IPS-20b (cell line): ENCODE results near the gene GRK2.
"Not testable (repeated sequence)": the region's sequence is repeated elsewhere in the genome, so short reads cannot be mapped to it uniquely, and the experiment has no call there.

Experiments
- H3K27ac ChIP-seq: one replicate; pipeline ENCODE4 v1.5.1; 2013; ENCODE audit warnings: low read length
- H3K27me3 ChIP-seq: 2 replicates; pipeline ENCODE4 v1.6.1; 2013; ENCODE audit warnings: mild to moderate bottlenecking, low read length, inconsistent platforms; ENCODE audit not compliant: insufficient read depth
- H3K36me3 ChIP-seq: 2 replicates; pipeline ENCODE4 v1.6.1; 2013; ENCODE audit warnings: low read depth, mild to moderate bottlenecking, inconsistent platforms, low read length, moderate library complexity; ENCODE audit not compliant: insufficient read depth
- H3K4me1 ChIP-seq: 2 replicates; pipeline ENCODE4 v1.6.1; 2013; ENCODE audit warnings: mild to moderate bottlenecking, control low read depth, inconsistent platforms, low read length, moderate library complexity; ENCODE audit not compliant: insufficient read depth
- H3K4me3 ChIP-seq: 2 replicates; pipeline ENCODE4 v1.5.1; 2013; ENCODE audit warnings: mild to moderate bottlenecking, low read length, inconsistent platforms
- H3K9ac ChIP-seq: 2 replicates; pipeline ENCODE4 v1.6.1; 2013; ENCODE audit warnings: low read depth, mild to moderate bottlenecking, inconsistent platforms, low read length, moderate library complexity
- H3K9me3 ChIP-seq: 2 replicates; pipeline ENCODE4 v1.6.1; 2013; ENCODE audit warnings: mild to moderate bottlenecking, low read depth, low read length, inconsistent platforms; ENCODE audit not compliant: insufficient read depth

The GRK2 gene

DNA sequence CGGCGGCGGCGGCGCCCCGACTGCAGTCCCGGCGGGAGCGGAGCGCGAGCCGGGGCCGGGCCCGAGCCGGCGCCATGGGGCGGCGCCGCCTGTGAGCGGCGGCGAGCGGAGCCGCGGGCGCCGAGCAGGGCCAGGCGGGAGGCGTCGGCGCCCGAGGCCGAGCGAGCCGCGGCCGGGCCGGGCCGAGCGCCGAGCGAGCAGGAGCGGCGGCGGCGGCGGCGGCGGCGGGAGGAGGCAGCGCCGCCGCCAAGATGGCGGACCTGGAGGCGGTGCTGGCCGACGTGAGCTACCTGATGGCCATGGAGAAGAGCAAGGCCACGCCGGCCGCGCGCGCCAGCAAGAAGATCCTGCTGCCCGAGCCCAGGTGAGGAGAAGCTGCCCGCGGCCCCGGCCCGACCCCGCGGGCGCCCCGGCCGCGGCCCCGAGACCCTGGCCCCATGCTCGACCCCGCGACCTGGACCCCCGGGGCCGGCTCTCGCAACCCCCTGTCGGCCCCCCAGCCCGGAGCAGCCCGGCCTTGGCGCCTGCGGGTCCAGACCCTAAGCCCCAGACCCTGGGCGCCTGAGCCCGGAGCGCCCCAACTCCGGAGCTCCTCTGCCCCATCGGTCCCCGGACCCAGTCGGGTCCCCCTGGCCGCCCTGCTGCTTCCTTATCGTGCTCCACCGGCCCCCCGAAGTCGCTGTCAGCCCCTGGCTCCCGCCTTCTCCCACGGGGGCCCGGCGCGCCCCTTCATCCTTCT, at the start of gene GRK2:
TSS of gene GRK2 (plus strand) at position 25 of the 739 bp plus-strand sequence. CDS start at position 252, 227 bp downstream.
- H3K27me3 ChIP-seq, result peaks cover 26% of the 10 kb centered on the region
- H3K36me3 ChIP-seq, result peaks cover 19% of the 10 kb centered on the region; the same call in 1 of the 2 replicates
- peaks cover 22% of the 10 kb centered on the region for H3K4me1 ChIP-seq
- no peaks in the 10 kb centered on the region for H3K9me3 ChIP-seq
- peak within 1 kb of the TSS; percentile 74 for H3K4me3 ChIP-seq
- H3K9ac ChIP-seq, result peak within 1 kb of the TSS; percentile 76; the same call in 1 of the 2 replicates
- H3K27ac ChIP-seq, result no peak within 1 kb of the TSS

DNA sequence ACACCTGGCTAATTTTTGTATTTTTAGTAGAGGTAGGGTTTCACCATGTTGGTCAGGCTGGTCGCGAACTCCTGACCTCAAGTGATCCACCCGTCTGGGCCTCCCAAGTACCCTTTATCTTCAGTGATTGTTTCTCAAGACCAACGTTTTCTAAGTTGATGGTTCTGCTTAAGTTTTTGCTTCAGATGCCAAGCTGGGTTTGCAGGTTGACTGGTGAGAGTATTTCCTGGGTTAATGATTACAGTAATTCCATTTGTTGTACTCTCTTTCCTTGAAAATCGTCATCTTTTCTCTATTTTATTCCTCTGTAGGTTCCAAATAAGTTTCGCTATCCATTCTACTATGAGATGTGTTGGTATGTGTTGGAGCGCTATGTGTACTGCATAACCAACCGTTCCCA, 38.5 kb upstream of the GRK2 start:
- no peaks in the 10 kb centered on the region for H3K4me1 ChIP-seq
- H3K27me3 ChIP-seq, result no peaks in the 10 kb centered on the region
- H3K36me3 ChIP-seq, result peaks cover 72% of the 10 kb centered on the region

DNA sequence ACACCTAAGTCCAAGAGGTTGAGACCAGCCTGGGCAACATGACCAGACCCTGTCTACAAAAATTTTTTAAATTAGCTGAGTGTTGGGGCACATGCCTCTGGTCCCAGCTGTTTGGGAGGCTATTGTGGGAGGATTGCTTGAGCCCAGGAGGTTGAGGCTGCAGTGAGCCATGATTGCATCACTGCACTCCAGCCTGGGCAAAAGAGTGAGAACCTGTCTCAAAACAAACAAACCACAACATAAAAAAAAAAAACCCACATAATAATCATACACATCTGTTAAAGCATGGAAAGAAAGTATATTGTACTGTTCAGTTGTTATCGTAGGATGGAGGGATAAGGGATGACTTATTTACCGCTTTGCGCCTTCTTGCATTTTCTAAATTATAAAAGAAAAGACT, 35.9 kb upstream of the GRK2 start:
- Histone ChIP-seq H3K9ac (no peak overlapping the region), H3K27me3 (no peaks in the 10 kb centered on the region), H3K27ac (no peak overlapping the region), H3K36me3 (peaks cover 61% of the 10 kb centered on the region), H3K9me3 (no peaks in the 10 kb centered on the region), H3K4me1 (no peaks in the 10 kb centered on the region), H3K4me3 (no peak overlapping the region)

More for the DNA sequence above, 38.5 kb upstream of the GRK2 start:
- no peak overlapping the region for H3K4me3 ChIP-seq
- no peaks in the 10 kb centered on the region for H3K9me3 ChIP-seq
- H3K27ac ChIP-seq, result no peak overlapping the region
- no peak overlapping the region for H3K9ac ChIP-seq

DNA sequence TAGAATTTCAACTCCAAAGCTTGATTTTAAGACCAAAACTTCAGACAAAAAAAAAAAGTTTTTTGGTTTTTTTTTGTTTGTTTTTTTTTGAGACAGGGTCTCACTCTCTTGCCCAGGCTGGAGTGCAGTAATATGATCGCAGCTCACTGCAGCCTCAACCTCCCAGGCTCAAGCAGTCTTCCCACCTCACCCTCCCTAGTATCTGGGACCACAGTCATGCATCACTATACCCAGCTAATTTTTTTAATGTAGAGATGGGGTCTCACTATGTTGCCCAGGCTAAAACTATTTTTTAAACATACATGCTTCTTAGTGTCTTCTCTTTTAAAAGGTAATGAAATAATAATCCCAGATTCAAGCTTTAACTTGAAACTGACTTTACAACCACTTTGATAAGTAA, 35.4 kb upstream of the GRK2 start:
- Histone ChIP-seq H3K36me3 (peaks cover 59% of the 10 kb centered on the region), H3K4me3 (no peak overlapping the region), H3K27ac (no peak overlapping the region)

DNA sequence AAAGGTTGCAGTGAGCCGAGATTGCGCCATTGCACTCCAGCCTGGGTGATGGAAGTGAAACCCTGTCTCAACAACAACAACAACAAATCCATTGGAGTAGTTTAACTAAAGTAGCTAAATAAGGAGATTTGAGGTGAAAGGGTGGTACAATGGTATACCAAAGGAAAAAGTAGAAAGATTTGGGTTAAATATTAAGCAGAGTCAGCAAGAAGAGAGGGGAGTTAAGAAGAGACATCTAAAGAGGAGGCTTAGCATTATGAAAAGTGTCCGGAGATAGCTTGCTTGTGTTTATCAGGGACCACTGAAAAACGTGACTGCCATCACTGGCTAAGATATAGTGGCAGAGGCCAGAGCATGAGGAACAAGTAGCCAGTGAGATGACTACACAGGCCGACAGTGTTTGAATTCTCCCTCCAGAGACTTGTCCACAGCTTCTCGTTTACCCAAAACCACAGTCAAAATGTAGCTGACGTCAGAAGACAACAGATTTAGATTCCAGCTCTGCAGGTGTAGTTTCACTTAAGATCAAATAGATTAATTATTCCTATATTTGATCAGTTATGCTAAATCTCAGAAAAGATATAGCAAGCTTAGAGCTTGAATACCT, 32.6 kb upstream of the GRK2 start:
- no peaks in the 10 kb centered on the region for H3K9me3 ChIP-seq
- H3K9ac ChIP-seq, result no peak overlapping the region
- peaks cover 38% of the 10 kb centered on the region for H3K36me3 ChIP-seq
- no peak overlapping the region for H3K27ac ChIP-seq
- H3K27me3 ChIP-seq, result no peaks in the 10 kb centered on the region
- H3K4me1 ChIP-seq, result peaks cover 6% of the 10 kb centered on the region
- H3K4me3 ChIP-seq, result no peak overlapping the region

More for the DNA sequence above, 35.4 kb upstream of the GRK2 start:
- H3K27me3 ChIP-seq, result no peaks in the 10 kb centered on the region
- no peaks in the 10 kb centered on the region for H3K9me3 ChIP-seq
- H3K4me1 ChIP-seq, result no peaks in the 10 kb centered on the region
- H3K9ac ChIP-seq, result no peak overlapping the region

DNA sequence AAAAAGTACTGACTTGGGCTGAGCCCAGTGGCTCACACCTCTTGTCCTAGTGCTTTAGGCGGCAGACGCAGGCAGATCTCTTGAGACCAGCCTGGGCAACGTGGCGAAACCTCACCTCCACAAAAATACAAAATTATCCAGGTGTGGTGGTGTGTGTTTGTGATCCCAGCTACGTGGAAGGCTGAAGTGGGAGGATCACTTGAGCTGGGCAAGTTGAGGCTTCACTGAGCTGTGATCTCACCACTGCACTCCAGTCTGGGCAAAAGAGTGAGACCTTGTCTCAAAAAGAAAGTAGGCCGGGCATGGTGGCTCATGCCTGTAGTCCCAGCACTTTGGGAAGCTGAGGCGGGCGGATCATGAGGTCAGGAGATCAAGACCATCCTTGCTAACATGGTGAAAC, 31.7 kb upstream of the GRK2 start:
- H3K9me3 ChIP-seq, H3K27me3 ChIP-seq, H3K27ac ChIP-seq, H3K9ac ChIP-seq, H3K4me3 ChIP-seq: not testable (repeated sequence)
- Histone ChIP-seq H3K36me3 (peaks cover 29% of the 10 kb centered on the region), H3K4me1 (peaks cover 12% of the 10 kb centered on the region)

DNA sequence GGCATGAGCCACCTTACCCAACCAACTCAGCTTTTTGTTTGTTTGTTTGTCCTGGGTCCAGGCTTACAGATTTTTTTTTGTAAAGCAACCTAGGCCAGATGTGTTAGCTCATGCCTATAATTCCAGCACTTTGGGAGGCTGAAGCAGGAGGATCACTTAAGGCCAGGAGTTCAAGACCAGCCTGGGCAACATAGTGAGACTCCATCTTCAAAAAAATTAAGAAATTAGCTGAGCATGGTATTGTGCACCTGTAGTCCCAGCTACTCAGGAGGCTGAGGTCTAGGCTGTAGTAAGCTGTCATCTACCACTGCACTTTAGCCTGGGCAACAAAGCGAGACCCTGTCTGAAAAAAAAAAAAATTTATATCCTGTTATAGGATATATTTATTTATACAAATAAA, 28.7 kb upstream of the GRK2 start:
- H3K4me3 ChIP-seq, result no peak overlapping the region
- H3K9ac ChIP-seq, result no peak overlapping the region
- no peaks in the 10 kb centered on the region for H3K9me3 ChIP-seq
- no peaks in the 10 kb centered on the region for H3K27me3 ChIP-seq
- H3K27ac ChIP-seq, result no peak overlapping the region
- peaks cover 16% of the 10 kb centered on the region for H3K4me1 ChIP-seq
- H3K36me3 ChIP-seq, result peaks cover 8% of the 10 kb centered on the region; the same call in 1 of the 2 replicates

DNA sequence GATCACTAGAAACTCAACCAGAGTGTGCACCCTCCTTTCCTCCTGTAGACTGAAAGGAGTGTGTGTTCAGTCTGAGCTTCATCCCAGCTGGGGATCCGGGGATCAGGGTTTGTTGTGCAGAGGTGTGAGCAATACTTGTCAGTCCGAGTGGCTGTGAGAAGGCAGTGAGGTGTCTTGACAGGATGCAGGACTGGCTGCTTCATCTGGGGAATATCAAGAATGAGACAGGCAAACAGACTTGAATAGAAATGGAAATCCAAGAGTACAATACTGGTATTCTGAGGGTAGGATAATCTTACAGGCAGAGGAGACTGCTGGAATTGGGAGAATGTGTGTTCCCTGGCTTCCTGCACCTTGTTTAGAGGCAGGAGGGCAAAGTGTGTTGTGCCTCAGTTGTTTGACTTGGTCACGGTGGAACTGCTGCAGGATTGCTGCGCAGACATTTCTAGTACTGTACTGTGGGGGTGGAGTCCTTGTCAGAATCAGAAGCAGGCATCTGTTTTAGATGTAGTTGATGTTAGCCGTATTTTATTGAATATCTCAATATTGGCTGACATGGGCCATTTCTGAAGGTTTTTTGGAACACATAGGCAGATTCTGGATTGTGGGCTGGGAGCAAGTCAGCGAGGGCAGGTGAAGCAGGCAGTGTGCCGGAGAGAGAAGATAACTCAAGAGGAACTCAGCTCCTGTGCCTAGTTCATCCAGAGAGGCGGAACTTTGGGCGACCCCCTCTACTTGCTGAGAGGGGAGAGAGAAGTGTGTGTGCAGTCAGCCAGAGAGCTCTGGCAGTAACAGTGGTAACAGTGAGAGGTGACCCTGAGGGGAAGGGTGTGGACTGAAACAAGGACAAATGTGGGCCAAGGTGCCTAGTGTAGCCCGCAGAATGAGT, 27.1 kb upstream of the GRK2 start:
- Histone ChIP-seq H3K27me3 (no peaks in the 10 kb centered on the region), H3K36me3 (peaks cover 19% of the 10 kb centered on the region), H3K4me1 (peaks cover 16% of the 10 kb centered on the region), H3K9me3 (no peaks in the 10 kb centered on the region), H3K27ac (no peak overlapping the region), H3K4me3 (peak overlapping the region; percentile 60), H3K9ac (peak overlapping the region; percentile 44; the same call in 1 of the 2 replicates)

DNA sequence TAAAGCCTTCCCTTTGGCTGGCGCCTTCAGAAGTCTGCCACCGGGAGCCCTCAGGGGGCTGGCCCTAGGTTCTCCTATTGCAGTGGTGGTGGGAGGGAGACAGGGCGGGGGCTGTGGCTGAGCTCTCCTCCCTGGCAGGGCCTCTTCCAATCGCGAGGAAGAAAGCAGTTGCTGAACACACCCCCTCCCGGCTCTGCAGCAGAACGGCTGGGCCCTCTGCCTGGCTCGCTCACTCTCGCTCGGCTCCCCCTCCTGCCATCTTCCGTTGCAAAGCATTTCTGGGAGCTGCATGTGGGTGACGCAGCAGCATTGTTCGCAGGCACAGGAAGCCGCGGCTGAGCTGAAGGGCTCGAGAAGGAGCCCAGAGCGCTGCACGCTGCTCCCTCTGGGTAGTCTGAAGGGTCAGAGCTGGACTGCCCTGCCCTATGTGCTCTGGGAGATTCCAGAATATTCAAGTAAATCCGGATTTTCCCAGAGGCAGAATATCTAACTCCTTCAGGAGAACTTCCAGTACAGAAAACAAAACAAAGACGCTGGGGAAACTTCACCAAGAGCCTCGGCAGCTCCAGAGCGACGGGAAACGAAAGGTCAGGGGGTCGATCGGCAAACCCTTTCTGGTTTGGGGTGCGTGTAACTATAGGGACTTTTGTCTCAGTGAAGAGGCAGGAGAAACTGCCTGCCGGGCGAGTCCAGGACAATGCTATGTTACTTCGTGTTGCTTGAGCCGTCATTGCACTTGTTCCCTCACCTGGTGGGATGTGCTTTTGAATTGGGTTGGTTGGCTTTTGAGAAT, 26.3 kb upstream of the GRK2 start:
- Histone ChIP-seq H3K36me3 (peaks cover 27% of the 10 kb centered on the region), H3K4me1 (peaks cover 16% of the 10 kb centered on the region), H3K9ac (peak overlapping the region; percentile 98), H3K9me3 (no peaks in the 10 kb centered on the region), H3K27me3 (no peaks in the 10 kb centered on the region), H3K27ac (peak overlapping the region; percentile 97), H3K4me3 (peak overlapping the region; percentile 97)

DNA sequence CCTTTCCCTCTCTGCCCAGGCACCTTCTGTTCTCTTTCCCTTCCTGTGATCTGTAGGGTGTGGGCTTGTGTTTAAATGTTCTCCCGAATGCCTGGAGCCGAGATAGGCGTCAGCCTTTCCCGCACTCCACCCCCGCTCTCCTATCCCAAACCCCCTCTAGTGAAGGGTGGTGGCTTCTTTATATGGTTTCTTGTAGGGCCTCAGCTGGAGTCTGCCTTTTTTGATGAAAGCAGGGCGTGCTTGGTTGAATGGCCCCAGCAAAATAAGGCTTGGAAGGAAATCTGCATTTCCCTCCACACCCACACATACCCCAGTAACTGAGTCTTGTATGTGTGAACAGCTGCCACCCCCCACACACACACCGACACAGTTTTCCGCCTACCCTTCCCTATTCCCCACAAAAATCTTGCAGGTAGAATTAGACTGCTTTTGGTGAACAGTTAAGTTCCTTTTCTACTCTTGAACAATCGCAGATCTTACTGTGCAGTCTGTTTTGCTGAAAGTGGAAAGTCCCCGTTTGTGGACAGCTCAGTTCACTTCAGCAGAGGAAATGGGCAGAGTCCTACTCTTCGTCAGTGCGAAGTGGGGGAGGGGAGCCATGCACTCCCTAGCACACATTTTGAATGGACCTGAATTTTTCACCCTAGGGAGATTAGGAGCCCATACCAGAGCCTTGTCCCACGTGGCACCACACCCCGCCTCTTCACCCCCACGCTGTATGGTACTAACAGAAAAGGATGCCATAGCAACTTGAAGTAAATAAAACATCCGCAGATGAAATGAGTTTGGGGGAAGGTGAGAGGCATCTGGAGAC, 25.5 kb upstream of the GRK2 start:
- Histone ChIP-seq H3K9me3 (no peaks in the 10 kb centered on the region), H3K27me3 (no peaks in the 10 kb centered on the region), H3K4me3 (peak overlapping the region; percentile 97), H3K27ac (peak overlapping the region; percentile 97), H3K4me1 (peaks cover 16% of the 10 kb centered on the region), H3K36me3 (peaks cover 36% of the 10 kb centered on the region), H3K9ac (peak overlapping the region; percentile 98)
